Lung (tissue), 12 donors: ENCODE results near the gene FAM131A. TPM values are rescaled to one million over a fixed set of nuclear protein-coding genes. Genes with fewer than 3 reads are reported as not detected.

Experiments
- ATAC-seq: fragments of 200-7000 bp; cut with Tn5 transposase; one replicate; pipeline ENCODE4 v1.9.1; 2020; ENCODE audit warnings: moderate number of reproducible peaks; ENCODE audit not compliant: insufficient read depth, low FRiP score
- DNase-seq, 3 donors: peaks; one replicate each; pipeline ENCODE4 v3.0.0-alpha.2; 2013 to 2017
- H3K27ac ChIP-seq, 2 donors: one replicate each; pipeline ENCODE4 v1.5.1; 2013; ENCODE audit warnings: mild to moderate bottlenecking in 2 of 2, moderate library complexity in 2 of 2, control low read depth in 1 of 2, inconsistent platforms in 1 of 2, low read depth in 1 of 2, low read length in 1 of 2
- H3K27me3 ChIP-seq, 3 donors: one replicate each; pipeline ENCODE4 v1.5.1; 2013; ENCODE audit warnings: low read length in 2 of 3; ENCODE audit not compliant: control insufficient read depth in 3 of 3, insufficient read depth in 3 of 3
- H3K36me3 ChIP-seq, 4 donors: one replicate each; pipeline ENCODE4 v1.5.1; 2013; ENCODE audit warnings: low read length in 4 of 4, mild to moderate bottlenecking in 1 of 4, moderate library complexity in 1 of 4; ENCODE audit not compliant: control insufficient read depth in 4 of 4, insufficient read depth in 4 of 4
- H3K4me1 ChIP-seq, 5 donors: one replicate each; pipeline ENCODE4 v1.5.1; 2013; ENCODE audit warnings: low read length in 5 of 5, mild to moderate bottlenecking in 2 of 5, moderate library complexity in 1 of 5; ENCODE audit not compliant: control insufficient read depth in 5 of 5, insufficient read depth in 5 of 5
- H3K4me3 ChIP-seq: one replicate; pipeline ENCODE4 v1.5.1; 2013; ENCODE audit warnings: mild to moderate bottlenecking, control low read depth, moderate library complexity
- H3K9ac ChIP-seq, 2 donors: one replicate each; pipeline ENCODE4 v1.5.1; 2013; ENCODE audit warnings: low read length in 2 of 2, control low read depth in 1 of 2; ENCODE audit not compliant: insufficient read depth in 1 of 2
- H3K9me3 ChIP-seq, 4 donors: one replicate each; pipeline ENCODE4 v1.5.1; 2013; ENCODE audit warnings: low read length in 3 of 4, mild to moderate bottlenecking in 1 of 4, moderate library complexity in 1 of 4; ENCODE audit not compliant: control insufficient read depth in 4 of 4, insufficient read depth in 3 of 4
- WGBS, 2 donors: extraction: QIAGEN DNeasy Blood & Tissue Kit; methylation state at CpG; one replicate each; pipeline ENCODE4 v1.1.7; 2013; 5-methylcytosine and 5-hydroxymethylcytosine counted together
- polyA plus RNA-seq, 2 donors: library from polyadenylated mRNA; stranded (reverse); fragments of 200-250 nt; gene quantifications; one replicate each; pipeline ENCODE4 v1.2.1, GENCODE V29; 2013
- total RNA-seq, 2 donors: library from RNA; depleted of rRNA in 1 of 2; stranded (reverse); fragments of >200 nt in 1 of 2; gene quantifications; one replicate each; pipeline ENCODE4 v1.2.1, GENCODE V29; 2014 to 2021
- TF ChIP-seq, protein P1 (sequence below): IDR thresholded peaks from 2 replicates; pipeline ENCODE4 v1.5.1; 2012; ENCODE audit warnings: mild to moderate bottlenecking; ENCODE audit errors: control extremely low read depth, extremely low read depth
- donor health status: control.
- donor health status: control.
- donor health status: Bipolar disorder and iron deficiency.
- donor health status: healthy.
- donor health status: DM: yes; HTN: yes; CAD: no.

FAM131A gene
- total and polyA plus RNA-seq, 4 donors: 12.9 to 21.4 (median 15.7) TPM

DNA sequence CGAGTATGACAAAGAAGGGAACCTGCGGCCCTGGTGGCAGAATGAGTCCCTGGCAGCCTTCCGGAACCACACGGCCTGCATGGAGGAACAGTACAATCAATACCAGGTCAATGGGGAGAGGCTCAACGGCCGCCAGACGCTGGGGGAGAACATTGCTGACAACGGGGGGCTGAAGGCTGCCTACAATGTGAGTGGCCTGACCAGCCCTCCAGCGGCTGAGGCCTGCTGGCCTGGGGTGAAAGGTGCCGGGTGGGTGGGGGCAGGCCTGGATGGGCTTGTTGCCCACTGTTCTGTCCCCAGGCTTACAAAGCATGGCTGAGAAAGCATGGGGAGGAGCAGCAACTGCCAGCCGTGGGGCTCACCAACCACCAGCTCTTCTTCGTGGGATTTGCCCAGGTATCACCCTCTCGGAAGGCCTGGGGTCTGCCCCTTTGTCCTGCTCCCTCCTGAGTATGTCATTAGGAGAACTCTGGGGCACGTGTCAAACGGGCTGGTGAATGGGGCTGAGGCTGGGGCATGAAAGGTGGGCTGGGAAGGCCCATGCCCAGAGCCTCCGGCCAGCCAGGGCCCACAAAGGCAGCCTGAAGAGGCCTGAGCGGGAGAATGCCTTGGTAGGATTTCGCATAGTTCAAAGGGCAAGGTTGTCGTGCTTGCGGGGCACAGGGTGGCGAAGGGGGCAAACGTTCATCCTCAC, 46.2 kb upstream of the FAM131A start:
- TF ChIP-seq, protein P1, sequence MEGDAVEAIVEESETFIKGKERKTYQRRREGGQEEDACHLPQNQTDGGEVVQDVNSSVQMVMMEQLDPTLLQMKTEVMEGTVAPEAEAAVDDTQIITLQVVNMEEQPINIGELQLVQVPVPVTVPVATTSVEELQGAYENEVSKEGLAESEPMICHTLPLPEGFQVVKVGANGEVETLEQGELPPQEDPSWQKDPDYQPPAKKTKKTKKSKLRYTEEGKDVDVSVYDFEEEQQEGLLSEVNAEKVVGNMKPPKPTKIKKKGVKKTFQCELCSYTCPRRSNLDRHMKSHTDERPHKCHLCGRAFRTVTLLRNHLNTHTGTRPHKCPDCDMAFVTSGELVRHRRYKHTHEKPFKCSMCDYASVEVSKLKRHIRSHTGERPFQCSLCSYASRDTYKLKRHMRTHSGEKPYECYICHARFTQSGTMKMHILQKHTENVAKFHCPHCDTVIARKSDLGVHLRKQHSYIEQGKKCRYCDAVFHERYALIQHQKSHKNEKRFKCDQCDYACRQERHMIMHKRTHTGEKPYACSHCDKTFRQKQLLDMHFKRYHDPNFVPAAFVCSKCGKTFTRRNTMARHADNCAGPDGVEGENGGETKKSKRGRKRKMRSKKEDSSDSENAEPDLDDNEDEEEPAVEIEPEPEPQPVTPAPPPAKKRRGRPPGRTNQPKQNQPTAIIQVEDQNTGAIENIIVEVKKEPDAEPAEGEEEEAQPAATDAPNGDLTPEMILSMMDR: no peak
- H3K27me3 ChIP-seq: peaks cover 0 to 4% (median 0%) of the 10 kb centered on the region in 3 donors
- no peaks in the 10 kb centered on the region for H3K4me1 ChIP-seq
- 90 to 91% methylated on average over 22 of the region's 22 CpGs for WGBS, 2 donors
- H3K4me3 ChIP-seq: no peak overlapping the region
- H3K36me3 ChIP-seq: no peaks in the 10 kb centered on the region
- ATAC-seq: no peak
- no peak overlapping the region for H3K27ac ChIP-seq
- H3K9me3 ChIP-seq: no peaks in the 10 kb centered on the region
- no peak overlapping the region for H3K9ac ChIP-seq
- no peak for DNase-seq

DNA sequence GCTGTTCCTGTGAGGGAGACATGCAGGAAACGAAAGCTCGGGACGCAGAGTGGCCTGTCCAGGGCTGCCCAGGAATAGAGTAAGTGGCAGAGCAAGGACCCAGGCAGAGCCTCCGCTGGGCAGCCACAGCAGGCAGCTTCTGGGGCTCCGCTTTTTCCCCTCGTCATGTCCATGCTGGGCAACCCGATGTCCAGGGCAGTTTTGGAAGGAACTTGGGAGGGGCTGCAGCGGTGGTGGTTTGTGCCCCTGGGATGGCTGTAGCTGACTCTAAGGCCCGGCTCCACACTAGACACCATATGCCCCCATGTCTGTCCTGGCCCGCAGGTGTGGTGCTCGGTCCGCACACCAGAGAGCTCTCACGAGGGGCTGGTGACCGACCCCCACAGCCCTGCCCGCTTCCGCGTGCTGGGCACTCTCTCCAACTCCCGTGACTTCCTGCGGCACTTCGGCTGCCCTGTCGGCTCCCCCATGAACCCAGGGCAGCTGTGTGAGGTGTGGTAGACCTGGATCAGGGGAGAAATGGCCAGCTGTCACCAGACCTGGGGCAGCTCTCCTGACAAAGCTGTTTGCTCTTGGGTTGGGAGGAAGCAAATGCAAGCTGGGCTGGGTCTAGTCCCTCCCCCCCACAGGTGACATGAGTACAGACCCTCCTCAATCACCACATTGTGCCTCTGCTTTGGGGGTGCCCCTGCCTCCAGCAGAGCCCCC, 45.5 kb upstream of the FAM131A start:
- 93 to 94% methylated on average over 21 of the region's 21 CpGs for WGBS, 2 donors
- Histone ChIP-seq H3K36me3 (no peaks in the 10 kb centered on the region), H3K4me1 (no peaks in the 10 kb centered on the region), H3K27me3 (peaks cover 0 to 4% (median 0%) of the 10 kb centered on the region in 3 donors), H3K27ac (no peak overlapping the region), H3K4me3 (no peak overlapping the region), H3K9me3 (no peaks in the 10 kb centered on the region), H3K9ac (no peak overlapping the region)
- TF ChIP-seq, protein P1: no peak
- DNase-seq (no peak), ATAC-seq (no peak)

DNA sequence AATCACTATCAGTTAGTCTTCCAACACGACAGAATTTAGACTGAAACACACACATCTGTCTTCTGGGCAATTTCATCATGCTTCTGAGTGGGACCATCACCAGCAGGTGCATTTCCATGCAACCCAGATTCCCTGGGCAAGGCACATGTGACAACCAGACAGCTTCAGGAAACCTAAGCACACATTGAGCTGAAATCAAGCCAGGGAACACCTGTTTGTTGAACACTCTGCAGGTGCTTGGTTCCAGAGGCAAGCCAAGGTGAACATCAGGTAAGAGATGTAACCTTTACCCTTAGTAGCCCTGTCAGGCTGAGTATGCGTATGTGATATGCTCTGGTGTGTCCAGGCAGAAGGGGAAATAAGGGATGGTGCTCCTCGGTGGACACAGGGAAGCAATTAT, 41.6 kb upstream of the FAM131A start:
- Histone ChIP-seq H3K27ac (no peak overlapping the region), H3K4me3 (no peak overlapping the region), H3K9me3 (no peaks in the 10 kb centered on the region), H3K9ac (no peak overlapping the region), H3K27me3 (peaks cover 0 to 4% (median 0%) of the 10 kb centered on the region in 3 donors), H3K36me3 (peaks cover 0 to 6% (median 4%) of the 10 kb centered on the region in 4 donors), H3K4me1 (peaks cover 0 to 7% (median 4%) of the 10 kb centered on the region in 5 donors)
- 67 to 84% methylated on average over 3 of the region's 3 CpGs for WGBS, 2 donors
- no peak for DNase-seq
- no peak for ATAC-seq
- TF ChIP-seq, protein P1: no peak
